ENCODE data around the gene VNN1. TPM values are rescaled to one million over a fixed set of nuclear protein-coding genes. Genes with fewer than 3 reads are reported as not detected.

VNN1 gene
- total RNA-seq, 1 experiment from 2014 or later, result 1.6 TPM

DNA sequence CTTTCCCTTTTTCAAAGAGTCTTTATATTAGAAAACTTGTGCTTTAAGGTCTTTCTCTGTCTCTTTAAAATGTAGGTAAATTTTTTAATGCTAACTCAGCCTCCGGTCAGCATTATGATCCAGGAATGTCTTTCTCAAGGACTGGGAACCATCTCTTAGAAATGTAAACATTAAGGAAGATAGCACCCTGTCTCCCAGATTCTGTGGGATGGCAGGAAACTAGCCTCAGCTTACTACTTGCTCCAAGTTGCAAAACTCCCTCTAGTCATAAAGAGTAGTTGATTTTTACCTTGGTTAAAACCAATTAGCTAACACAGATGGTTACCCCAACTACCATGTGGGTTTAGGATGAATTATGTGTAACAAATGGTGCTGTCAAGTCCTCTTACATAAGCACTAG, 50.2 kb downstream of the VNN1 start:
- no peaks in the 10 kb centered on the region for H3K27me3 ChIP-seq (ENCODE audit: insufficient read depth, low read depth)
- CTCF ChIA-PET, result no interaction called here
- no TSS peak for BruUV-seq (replicated peaks)
- POLR2A ChIA-PET (ENCODE audit: unreplicated experiment), result no interaction called here
- no peaks in the 10 kb centered on the region for H4K20me1 ChIP-seq (ENCODE audit: insufficient read depth)
- DNase-seq, result no peak
- H3K4me2 ChIP-seq, result no peak overlapping the region
- H3F3A ChIP-seq (ENCODE audit: insufficient read depth, low read depth), result 0 out of 2 replicates have a peak, but pooled peaks cover 8% of the 10 kb centered on the region
- TF ChIP-seq, protein P1, sequence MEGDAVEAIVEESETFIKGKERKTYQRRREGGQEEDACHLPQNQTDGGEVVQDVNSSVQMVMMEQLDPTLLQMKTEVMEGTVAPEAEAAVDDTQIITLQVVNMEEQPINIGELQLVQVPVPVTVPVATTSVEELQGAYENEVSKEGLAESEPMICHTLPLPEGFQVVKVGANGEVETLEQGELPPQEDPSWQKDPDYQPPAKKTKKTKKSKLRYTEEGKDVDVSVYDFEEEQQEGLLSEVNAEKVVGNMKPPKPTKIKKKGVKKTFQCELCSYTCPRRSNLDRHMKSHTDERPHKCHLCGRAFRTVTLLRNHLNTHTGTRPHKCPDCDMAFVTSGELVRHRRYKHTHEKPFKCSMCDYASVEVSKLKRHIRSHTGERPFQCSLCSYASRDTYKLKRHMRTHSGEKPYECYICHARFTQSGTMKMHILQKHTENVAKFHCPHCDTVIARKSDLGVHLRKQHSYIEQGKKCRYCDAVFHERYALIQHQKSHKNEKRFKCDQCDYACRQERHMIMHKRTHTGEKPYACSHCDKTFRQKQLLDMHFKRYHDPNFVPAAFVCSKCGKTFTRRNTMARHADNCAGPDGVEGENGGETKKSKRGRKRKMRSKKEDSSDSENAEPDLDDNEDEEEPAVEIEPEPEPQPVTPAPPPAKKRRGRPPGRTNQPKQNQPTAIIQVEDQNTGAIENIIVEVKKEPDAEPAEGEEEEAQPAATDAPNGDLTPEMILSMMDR (conservative IDR thresholded peaks at IDR 0.05), result no peak
- no peak for TF ChIP-seq EZH2 (IDR thresholded peaks at IDR 0.05; ENCODE audit: low read depth)
- no peak overlapping the region for H3K4me3 ChIP-seq
- H3K79me2 ChIP-seq (ENCODE audit: low read depth), result no peaks in the 10 kb centered on the region
- no peaks in the 10 kb centered on the region; the same call in 1 of the 2 replicates for H3K9me3 ChIP-seq (ENCODE audit: insufficient read depth, low read depth)
- no peaks in the 10 kb centered on the region for H3K36me3 ChIP-seq (ENCODE audit: low read depth)
- intact Hi-C loops (cut with micrococcal nuclease; ENCODE audit: unreplicated experiment), result no loop called here
- 0 out of 2 replicates have a peak overlapping the region, but pooled peaks have one; percentile 0 for H2AFZ ChIP-seq
- H3K27ac ChIP-seq, result 0 out of 2 replicates have a peak overlapping the region, but pooled peaks have one; percentile 0
- H3K4me1 ChIP-seq (replicated peaks; ENCODE audit: insufficient read depth), result peaks cover 29% of the 10 kb centered on the region
- H3K9me2 ChIP-seq (ENCODE audit: insufficient read depth), result no peaks in the 10 kb centered on the region

DNA sequence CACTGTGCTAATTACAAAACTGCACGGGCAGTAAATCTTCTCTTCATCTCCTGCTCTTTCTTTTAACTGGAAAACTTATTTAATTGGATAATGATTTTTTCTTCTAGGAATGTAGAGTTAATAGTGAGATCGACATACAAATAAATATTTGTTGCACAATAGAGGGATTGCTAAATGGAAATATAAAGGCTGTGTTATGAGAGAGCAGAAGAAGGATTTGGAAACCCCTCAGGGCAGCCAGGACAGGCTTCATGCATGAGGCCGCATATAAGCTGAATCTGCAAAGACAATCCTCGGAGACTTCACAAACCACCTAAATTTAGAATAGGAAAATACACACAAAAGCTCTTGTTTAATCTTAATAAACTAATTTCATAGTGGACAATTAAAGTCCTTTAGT, 51.9 kb downstream of the VNN1 start:
- no peak overlapping the region for H3K4me3 ChIP-seq
- H3F3A ChIP-seq (ENCODE audit: insufficient read depth, low read depth), result 0 out of 2 replicates have a peak, but pooled peaks cover 8% of the 10 kb centered on the region
- DNase-seq, result no peak
- no peaks in the 10 kb centered on the region; the same call in 1 of the 2 replicates for H3K9me2 ChIP-seq (ENCODE audit: insufficient read depth)
- H3K79me2 ChIP-seq (ENCODE audit: low read depth), result no peaks in the 10 kb centered on the region
- ChIA-PET CTCF (no interaction called here), POLR2A (ENCODE audit: unreplicated experiment) (no interaction called here)
- H3K36me3 ChIP-seq (ENCODE audit: low read depth), result no peaks in the 10 kb centered on the region
- intact Hi-C loops (cut with micrococcal nuclease; ENCODE audit: unreplicated experiment), result no loop called here
- no peaks in the 10 kb centered on the region; the same call in 1 of the 2 replicates for H3K9me3 ChIP-seq (ENCODE audit: insufficient read depth, low read depth)
- no peaks in the 10 kb centered on the region for H4K20me1 ChIP-seq (ENCODE audit: insufficient read depth)
- no TSS peak for BruUV-seq (replicated peaks)
- peaks cover 22% of the 10 kb centered on the region for H3K4me1 ChIP-seq (replicated peaks; ENCODE audit: insufficient read depth)
- H3K27me3 ChIP-seq (ENCODE audit: insufficient read depth, low read depth), result no peaks in the 10 kb centered on the region
- H2AFZ ChIP-seq, result no peak overlapping the region
- TF ChIP-seq EZH2 (IDR thresholded peaks at IDR 0.05; ENCODE audit: low read depth), result no peak
- TF ChIP-seq, protein P1 (conservative IDR thresholded peaks at IDR 0.05), result no peak
- H3K27ac ChIP-seq, result no peak overlapping the region
- no peak overlapping the region for H3K4me2 ChIP-seq

DNA sequence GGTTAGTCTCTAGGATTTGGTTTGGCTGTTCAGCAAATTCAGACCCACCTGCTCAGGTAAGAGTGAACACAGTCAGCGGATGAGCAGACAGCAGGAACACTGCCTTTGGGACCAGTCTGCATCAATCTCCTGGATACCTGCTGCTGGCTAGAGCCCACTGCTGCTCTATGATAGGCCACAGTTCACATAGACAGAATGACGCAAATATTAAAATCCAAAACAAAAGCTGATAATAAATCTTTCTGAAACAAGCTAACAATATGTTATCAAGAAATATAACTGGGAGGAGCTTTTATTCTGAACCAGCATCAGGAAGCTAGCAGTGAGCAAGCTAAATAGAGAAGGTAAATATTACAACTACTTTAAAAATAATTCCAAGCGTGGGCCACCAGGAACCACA, 54.8 kb downstream of the VNN1 start, which contains the start of gene TAAR1:
TAAR1 (minus strand) TSS at position 101 of the 400 bp plus-strand sequence. CDS start 13,179 bp downstream, outside the sequence.
- Histone ChIP-seq H2AFZ (no peak within 1 kb of the TSS), H4K20me1 (ENCODE audit: insufficient read depth) (no peaks in the 10 kb centered on the region), H3K4me3 (no peak within 1 kb of the TSS), H3K27ac (no peak within 1 kb of the TSS), H3F3A (ENCODE audit: insufficient read depth, low read depth) (no peaks in the 10 kb centered on the region), H3K4me1 (replicated peaks; ENCODE audit: insufficient read depth) (no peaks in the 10 kb centered on the region), H3K4me2 (no peak within 1 kb of the TSS), H3K79me2 (ENCODE audit: low read depth) (no peaks in the 10 kb centered on the region), H3K36me3 (ENCODE audit: low read depth) (no peaks in the 10 kb centered on the region), H3K9me2 (ENCODE audit: insufficient read depth) (no peaks in the 10 kb centered on the region; the same call in 1 of the 2 replicates), H3K9me3 (ENCODE audit: insufficient read depth, low read depth) (no peaks in the 10 kb centered on the region; the same call in 1 of the 2 replicates), H3K27me3 (ENCODE audit: insufficient read depth, low read depth) (no peaks in the 10 kb centered on the region)
- intact Hi-C loops (cut with micrococcal nuclease; ENCODE audit: unreplicated experiment), result no loop called here
- no peak for TF ChIP-seq EZH2 (IDR thresholded peaks at IDR 0.05; ENCODE audit: low read depth)
- TF ChIP-seq, protein P1 (conservative IDR thresholded peaks at IDR 0.05), result no peak
- no peak for DNase-seq
- ChIA-PET CTCF (no interaction called here), POLR2A (ENCODE audit: unreplicated experiment) (no interaction called here)
- BruUV-seq (replicated peaks), result no TSS peak
